Nephron (organoid): ENCODE results near the gene PRUNE2.

ENCODE experiments used
- H3K27ac Mint-ChIP-seq, 3 experiments: 2 replicates each; pipeline ENCODE4 v1.8.0; 2020; ENCODE audit warnings: mixed read lengths in 3 of 3, mild to moderate bottlenecking in 2 of 3, moderate library complexity in 1 of 3
- H3K27me3 Mint-ChIP-seq: 2 replicates; pipeline ENCODE4 v1.8.0; 2021; ENCODE audit warnings: low read depth, mild to moderate bottlenecking, moderate library complexity, mixed read lengths
- H3K36me3 Mint-ChIP-seq: 2 replicates; pipeline ENCODE4 v1.8.0; 2020; ENCODE audit warnings: low read depth, mixed read lengths
- H3K4me1 Mint-ChIP-seq: 2 replicates; pipeline ENCODE4 v1.8.0; 2020; ENCODE audit warnings: mixed read lengths
- H3K4me3 Mint-ChIP-seq, 3 experiments: 2 replicates each; pipeline ENCODE4 v1.8.0; 2020; ENCODE audit warnings: mild to moderate bottlenecking in 3 of 3, mixed read lengths in 3 of 3, moderate library complexity in 2 of 3
- H3K9me3 Mint-ChIP-seq: 2 replicates; pipeline ENCODE4 v1.8.0; 2020; ENCODE audit warnings: mixed read lengths
- CTCF ChIP-seq, 3 experiments: fragments of 200-600 bp; sonication (generic); IDR thresholded peaks; one replicate each; pipeline ENCODE4 v1.5.0; 2021; ENCODE audit warnings: antibody characterized with exemption in 3 of 3; ENCODE audit not compliant: unreplicated experiment in 3 of 3

Gene PRUNE2

DNA sequence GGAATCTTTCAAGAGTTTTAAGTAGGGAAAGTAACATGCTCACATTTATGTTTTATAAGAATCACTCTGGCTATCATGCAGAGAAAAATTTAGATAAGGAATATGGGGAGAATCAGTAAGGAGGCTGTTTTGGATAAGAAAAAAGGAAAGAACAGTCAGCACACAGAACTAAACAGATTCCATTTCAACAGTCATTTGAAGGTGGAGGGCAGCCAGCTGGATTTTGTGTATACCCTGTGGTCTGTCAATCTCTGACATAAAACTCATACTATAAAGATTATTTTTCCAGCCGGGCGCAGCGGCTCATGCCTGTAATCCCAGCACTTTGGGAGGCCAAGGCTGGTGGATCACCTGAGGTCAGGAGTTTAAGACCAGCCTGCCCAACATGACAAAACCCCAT lies 77.5 kb downstream of the PRUNE2 start:
- Mint-ChIP-seq H3K4me1 (no peaks in the 10 kb centered on the region), H3K4me3 (no peak overlapping the region), H3K27me3 (peaks cover 4% of the 10 kb centered on the region), H3K36me3 (peaks cover 13% of the 10 kb centered on the region), H3K27ac (no peak overlapping the region), H3K9me3 (peaks cover 14% of the 10 kb centered on the region)
- no peak for TF ChIP-seq CTCF (IDR thresholded peaks at IDR 0.05; ENCODE audit: unreplicated experiment in 3 of 3)

DNA sequence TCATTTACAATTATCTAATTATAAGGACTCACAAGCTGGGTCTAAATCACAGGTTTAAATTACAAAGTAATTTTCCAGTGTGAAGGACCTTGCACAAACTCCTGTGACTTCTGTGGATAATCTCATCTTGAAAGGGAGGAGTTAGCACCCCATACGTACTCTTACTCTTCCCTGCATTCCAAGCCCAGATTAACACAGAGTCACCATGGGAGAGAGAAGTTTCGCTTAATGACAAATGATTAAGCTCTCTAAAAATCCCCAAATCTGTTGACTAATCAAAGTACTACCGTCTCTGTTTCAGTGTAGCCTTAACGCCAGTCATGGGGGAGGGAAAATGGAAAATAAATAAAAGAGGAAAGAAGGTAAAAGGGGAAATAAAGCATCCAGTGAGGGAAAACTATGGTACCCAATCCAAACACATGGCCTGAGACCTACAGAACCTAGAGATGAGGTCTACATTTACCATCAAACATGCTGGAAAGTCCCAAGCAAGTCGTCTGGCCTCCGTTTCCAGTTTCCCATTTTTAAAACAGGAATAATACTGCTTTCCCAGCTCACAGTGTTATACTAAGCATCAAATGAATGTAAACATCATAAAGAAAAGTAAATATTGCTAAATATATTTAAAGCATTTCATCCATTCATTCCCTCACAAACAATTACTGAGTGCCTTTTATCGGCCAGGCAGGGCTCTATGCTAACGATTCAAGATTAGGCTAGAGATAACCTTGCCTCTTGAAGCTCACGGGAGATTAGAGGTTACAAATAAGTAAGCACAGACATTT lies 78.4 kb downstream of the PRUNE2 start:
- no peak for TF ChIP-seq CTCF (IDR thresholded peaks at IDR 0.05; ENCODE audit: unreplicated experiment in 3 of 3)
- H3K27me3 Mint-ChIP-seq, result peaks cover 4% of the 10 kb centered on the region
- peaks cover 14% of the 10 kb centered on the region for H3K9me3 Mint-ChIP-seq
- H3K4me1 Mint-ChIP-seq, result no peaks in the 10 kb centered on the region
- peaks cover 13% of the 10 kb centered on the region for H3K36me3 Mint-ChIP-seq
- no peak overlapping the region for H3K27ac Mint-ChIP-seq
- no peak overlapping the region for H3K4me3 Mint-ChIP-seq

GRCh38 chr9:76820431-76820830 lies 85.5 kb downstream of the PRUNE2 start:
- no peaks in the 10 kb centered on the region for H3K36me3 Mint-ChIP-seq

GRCh38 chr9:76818271-76818670 lies 87.6 kb downstream of the PRUNE2 start:
- Mint-ChIP-seq H3K27me3 (peaks cover 4% of the 10 kb centered on the region), H3K4me3 (no peak overlapping the region), H3K9me3 (no peaks in the 10 kb centered on the region), H3K36me3 (no peaks in the 10 kb centered on the region), H3K27ac (peak overlapping the region in 2 of 3 experiments; percentile 42 to 83), H3K4me1 (peaks cover 15% of the 10 kb centered on the region)
- no peak for TF ChIP-seq CTCF (IDR thresholded peaks at IDR 0.05; ENCODE audit: unreplicated experiment in 3 of 3)

More at GRCh38 chr9:76820431-76820830, 85.5 kb downstream of the PRUNE2 start:
- H3K27ac Mint-ChIP-seq, result no peak overlapping the region
- H3K4me1 Mint-ChIP-seq, result peaks cover 15% of the 10 kb centered on the region
- no peak for TF ChIP-seq CTCF (IDR thresholded peaks at IDR 0.05; ENCODE audit: unreplicated experiment in 3 of 3)
- H3K9me3 Mint-ChIP-seq, result no peaks in the 10 kb centered on the region
- no peak overlapping the region for H3K4me3 Mint-ChIP-seq
- H3K27me3 Mint-ChIP-seq, result no peaks in the 10 kb centered on the region

GRCh38 chr9:76817489-76817888 lies 88.4 kb downstream of the PRUNE2 start:
- Mint-ChIP-seq H3K9me3 (no peaks in the 10 kb centered on the region), H3K4me3 (no peak overlapping the region), H3K27me3 (peaks cover 4% of the 10 kb centered on the region), H3K36me3 (no peaks in the 10 kb centered on the region), H3K4me1 (peaks cover 15% of the 10 kb centered on the region), H3K27ac (no peak overlapping the region)
- no peak for TF ChIP-seq CTCF (IDR thresholded peaks at IDR 0.05; ENCODE audit: unreplicated experiment in 3 of 3)

DNA sequence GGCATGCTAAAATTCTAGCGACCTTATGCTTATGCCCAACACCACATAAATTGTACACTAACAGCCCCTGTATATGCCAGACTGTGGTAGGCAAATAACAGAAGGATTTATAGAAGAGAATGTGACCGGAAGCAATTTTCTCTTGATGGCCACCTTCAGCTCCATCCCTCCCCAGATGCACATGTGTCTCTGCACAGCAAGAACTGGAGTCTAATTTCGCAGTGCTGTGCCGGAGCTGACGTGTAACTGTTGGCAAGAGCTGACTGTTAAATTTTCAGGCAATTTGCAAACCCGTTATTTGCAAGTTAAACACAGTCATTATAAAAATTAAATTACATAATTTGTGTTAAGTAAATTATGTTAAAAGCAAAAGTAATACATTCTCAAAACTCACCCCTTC lies 93.3 kb downstream of the PRUNE2 start:
- no peak overlapping the region for H3K27ac Mint-ChIP-seq
- H3K36me3 Mint-ChIP-seq, result no peaks in the 10 kb centered on the region
- H3K4me3 Mint-ChIP-seq, result no peak overlapping the region
- H3K9me3 Mint-ChIP-seq, result no peaks in the 10 kb centered on the region
- H3K4me1 Mint-ChIP-seq, result no peaks in the 10 kb centered on the region
- H3K27me3 Mint-ChIP-seq, result peaks cover 7% of the 10 kb centered on the region
- no peak for TF ChIP-seq CTCF (IDR thresholded peaks at IDR 0.05; ENCODE audit: unreplicated experiment in 3 of 3)
